Breast epithelium (tissue), 4 donors: ENCODE results near the gene CPNE4. TPM values are rescaled to one million over a fixed set of nuclear protein-coding genes. Genes with fewer than 3 reads are reported as not detected.

Source experiments
- DNase-seq, 2 donors: peaks; one replicate each; pipeline ENCODE4 v3.0.0-alpha.2; 2019; ENCODE audit warnings: low spot score in 2 of 2
- H3K27ac ChIP-seq, 2 donors: fragments of 200-600 bp; sonication (generic) in 1 of 2; one replicate each; pipeline ENCODE4 v1.5.1; 2016 to 2019; ENCODE audit warnings: mild to moderate bottlenecking in 1 of 2
- H3K27me3 ChIP-seq, 2 donors: fragments of 200-600 bp; sonication (generic) in 1 of 2; one replicate each; pipeline versions ENCODE4 v1.5.1 to v1.6.0; 2017 to 2019; ENCODE audit warnings: control low read depth in 1 of 2, mild to moderate bottlenecking in 1 of 2
- H3K36me3 ChIP-seq: fragments of 200-600 bp; one replicate; pipeline ENCODE4 v1.5.1; 2019
- H3K4me1 ChIP-seq, 2 donors: fragments of 200-600 bp; sonication (generic); one replicate each; pipeline ENCODE4 v1.5.1; 2016 to 2019; ENCODE audit warnings: control low read depth in 1 of 2
- H3K4me3 ChIP-seq, 3 donors: fragments of 200-600 bp; sonication (generic); 1 replicate in 2 of 3; 2 replicates in 1 of 3; pipeline ENCODE4 v1.5.1; 2016 to 2019; ENCODE audit warnings: mild to moderate bottlenecking in 3 of 3, moderate library complexity in 2 of 3
- H3K9me3 ChIP-seq, 2 donors: fragments of 200-600 bp; sonication (generic) in 1 of 2; one replicate each; pipeline ENCODE4 v1.5.1; 2016 to 2019; ENCODE audit warnings: control low read depth in 1 of 2
- POLR2A ChIP-seq: fragments of 450-650 bp; IDR thresholded peaks from one replicate; pipeline ENCODE4 v1.6.1; 2016; ENCODE audit warnings: antibody characterized with exemption, mild to moderate bottlenecking, moderate library complexity
- POLR2AphosphoS5 ChIP-seq, 3 donors: sonication (generic); formaldehyde crosslinking; IDR thresholded peaks; one replicate each; pipeline ENCODE4 v1.6.1; 2017; ENCODE audit warnings: antibody characterized with exemption in 3 of 3
- intact Hi-C: fragments of 100-400 bp; cut with DNase I; formaldehyde crosslinking; loops from one replicate; pipeline ENCODE4 v1.15.1; 2023; ENCODE audit warnings: low total_unique reads
- total RNA-seq, 3 donors: library from RNA; depleted of rRNA; stranded (reverse); fragments of >200 nt; gene quantifications; one replicate each; pipeline ENCODE4 v1.1.0, GENCODE V29; 2016
- TF ChIP-seq, protein P1 (sequence below), 3 donors: fragments of 450-650 bp; IDR thresholded peaks; one replicate each; pipeline ENCODE4 v1.5.1; 2016 to 2017; ENCODE audit warnings: antibody characterized with exemption in 3 of 3, mild to moderate bottlenecking in 3 of 3, moderate library complexity in 3 of 3

Gene CPNE4
- total RNA-seq, 3 donors from 2014 or later: 0.16 TPM; not detected in 2

GRCh38 chr3:131957980-131958379 is 76.8 kb downstream of the CPNE4 start:
- Histone ChIP-seq H3K27ac (no peak overlapping the region), H3K36me3 (no peaks in the 10 kb centered on the region), H3K4me1 (no peaks in the 10 kb centered on the region), H3K4me3 (no peak overlapping the region), H3K9me3 (no peaks in the 10 kb centered on the region), H3K27me3 (no peaks in the 10 kb centered on the region)
- no peak for DNase-seq
- intact Hi-C loops: no loop called here
- TF ChIP-seq, protein P1, sequence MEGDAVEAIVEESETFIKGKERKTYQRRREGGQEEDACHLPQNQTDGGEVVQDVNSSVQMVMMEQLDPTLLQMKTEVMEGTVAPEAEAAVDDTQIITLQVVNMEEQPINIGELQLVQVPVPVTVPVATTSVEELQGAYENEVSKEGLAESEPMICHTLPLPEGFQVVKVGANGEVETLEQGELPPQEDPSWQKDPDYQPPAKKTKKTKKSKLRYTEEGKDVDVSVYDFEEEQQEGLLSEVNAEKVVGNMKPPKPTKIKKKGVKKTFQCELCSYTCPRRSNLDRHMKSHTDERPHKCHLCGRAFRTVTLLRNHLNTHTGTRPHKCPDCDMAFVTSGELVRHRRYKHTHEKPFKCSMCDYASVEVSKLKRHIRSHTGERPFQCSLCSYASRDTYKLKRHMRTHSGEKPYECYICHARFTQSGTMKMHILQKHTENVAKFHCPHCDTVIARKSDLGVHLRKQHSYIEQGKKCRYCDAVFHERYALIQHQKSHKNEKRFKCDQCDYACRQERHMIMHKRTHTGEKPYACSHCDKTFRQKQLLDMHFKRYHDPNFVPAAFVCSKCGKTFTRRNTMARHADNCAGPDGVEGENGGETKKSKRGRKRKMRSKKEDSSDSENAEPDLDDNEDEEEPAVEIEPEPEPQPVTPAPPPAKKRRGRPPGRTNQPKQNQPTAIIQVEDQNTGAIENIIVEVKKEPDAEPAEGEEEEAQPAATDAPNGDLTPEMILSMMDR (IDR thresholded peaks at IDR 0.05): no peak
- TF ChIP-seq POLR2AphosphoS5 (IDR thresholded peaks at IDR 0.05): no peak
- TF ChIP-seq POLR2A: no peak

DNA sequence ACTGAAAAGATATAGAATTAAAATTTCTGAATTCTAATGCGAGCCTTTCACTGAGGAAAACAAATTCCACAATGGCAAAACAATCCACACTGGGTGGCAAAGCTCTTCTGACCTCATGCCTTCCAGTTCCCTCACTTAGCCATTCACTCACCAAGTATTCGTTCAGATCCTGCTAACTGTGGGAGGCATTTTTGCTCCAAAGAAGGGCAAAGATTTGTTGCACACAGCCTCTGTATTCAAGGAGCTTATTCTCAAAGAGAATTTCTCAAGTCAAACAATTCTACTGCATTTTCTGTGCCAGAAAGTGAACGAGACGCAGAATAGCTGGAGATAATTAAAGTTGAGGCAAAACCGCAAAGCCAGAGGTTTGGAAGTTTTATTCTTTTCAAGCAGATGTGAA is 77.3 kb downstream of the CPNE4 start:
- TF ChIP-seq, protein P1 (IDR thresholded peaks at IDR 0.05): no peak
- no peak for TF ChIP-seq POLR2A
- no peak for TF ChIP-seq POLR2AphosphoS5 (IDR thresholded peaks at IDR 0.05)

DNA sequence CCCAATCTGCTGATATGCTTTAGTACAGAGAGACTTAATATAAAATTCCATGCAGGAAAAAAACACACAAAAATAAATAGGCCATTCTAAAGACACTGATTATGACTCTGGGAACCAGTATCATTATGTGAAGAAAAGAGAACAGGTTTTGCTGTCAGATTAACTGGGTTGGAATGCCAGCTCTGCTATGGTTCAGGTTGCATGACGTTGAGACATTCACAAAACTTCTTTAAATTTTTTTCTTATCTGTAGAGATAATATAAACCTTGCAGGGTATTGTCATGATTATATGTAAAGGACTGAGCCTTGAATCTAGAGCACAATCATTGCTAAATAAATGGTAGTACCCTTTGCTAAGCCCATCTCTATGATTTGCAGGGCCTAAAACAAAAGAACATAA is 86.0 kb downstream of the CPNE4 start:
- Histone ChIP-seq H3K4me3 (no peak overlapping the region), H3K4me1 (no peaks in the 10 kb centered on the region), H3K9me3 (no peaks in the 10 kb centered on the region), H3K36me3 (no peaks in the 10 kb centered on the region), H3K27ac (no peak overlapping the region), H3K27me3 (no peaks in the 10 kb centered on the region)
- intact Hi-C loops: no loop called here
- no peak for TF ChIP-seq POLR2AphosphoS5 (IDR thresholded peaks at IDR 0.05)
- TF ChIP-seq, protein P1 (IDR thresholded peaks at IDR 0.05): no peak
- TF ChIP-seq POLR2A: no peak
- DNase-seq: no peak

More for the DNA sequence above, 77.3 kb downstream of the CPNE4 start:
- intact Hi-C loops: no loop called here
- H3K4me3 ChIP-seq: no peak overlapping the region
- no peak for DNase-seq
- no peaks in the 10 kb centered on the region for H3K9me3 ChIP-seq
- no peaks in the 10 kb centered on the region for H3K4me1 ChIP-seq
- no peak overlapping the region for H3K27ac ChIP-seq
- H3K27me3 ChIP-seq: no peaks in the 10 kb centered on the region
- no peaks in the 10 kb centered on the region for H3K36me3 ChIP-seq

GRCh38 chr3:131944676-131945075 is 90.1 kb downstream of the CPNE4 start:
- Histone ChIP-seq H3K4me1 (no peaks in the 10 kb centered on the region), H3K36me3 (no peaks in the 10 kb centered on the region), H3K9me3 (no peaks in the 10 kb centered on the region), H3K27ac (no peak overlapping the region), H3K27me3 (no peaks in the 10 kb centered on the region), H3K4me3 (no peak overlapping the region)
- TF ChIP-seq POLR2AphosphoS5 (IDR thresholded peaks at IDR 0.05): no peak
- TF ChIP-seq, protein P1 (IDR thresholded peaks at IDR 0.05): no peak
- no peak for TF ChIP-seq POLR2A
- no peak for DNase-seq
- intact Hi-C loops: no loop called here

DNA sequence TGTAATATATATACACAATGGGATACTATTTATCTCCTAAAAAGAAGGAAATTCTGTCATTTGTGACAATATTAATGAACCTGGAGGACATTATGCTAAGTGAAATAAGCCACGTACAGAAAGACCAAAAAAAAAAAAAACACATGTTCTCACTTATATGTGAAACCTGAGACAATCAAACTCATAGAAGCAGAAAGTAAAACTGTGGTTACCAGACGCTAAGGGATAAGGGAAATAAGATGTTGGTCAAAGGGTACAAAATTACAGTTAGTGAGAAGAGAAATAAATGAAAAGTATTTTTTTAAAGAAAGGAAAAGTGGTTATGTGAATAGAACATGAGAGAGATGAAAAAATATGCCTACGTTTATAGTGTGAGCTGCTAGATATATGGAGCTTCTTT is 101.1 kb downstream of the CPNE4 start:
- TF ChIP-seq POLR2AphosphoS5 (IDR thresholded peaks at IDR 0.05): no peak
- TF ChIP-seq, protein P1 (IDR thresholded peaks at IDR 0.05): no peak
- no peak for TF ChIP-seq POLR2A
- H3K4me3 ChIP-seq: no peak overlapping the region

More for the DNA sequence above, 101.1 kb downstream of the CPNE4 start:
- no peak overlapping the region for H3K27ac ChIP-seq
- no peak for DNase-seq
- no peaks in the 10 kb centered on the region for H3K4me1 ChIP-seq
- no peaks in the 10 kb centered on the region for H3K9me3 ChIP-seq
- no peaks in the 10 kb centered on the region for H3K36me3 ChIP-seq
- intact Hi-C loops: no loop called here
- no peaks in the 10 kb centered on the region for H3K27me3 ChIP-seq
